GM06990 (cell line): ENCODE results near the gene SIL1.
"Not testable (repeated sequence)": the region's sequence is repeated elsewhere in the genome, so short reads cannot be mapped to it uniquely, and the experiment has no call there.

Source experiments
- DNase-seq: peaks from one replicate; pipeline ENCODE4 v3.0.0-alpha.2; 2011; ENCODE audit not compliant: insufficient read length; ENCODE audit errors: extremely low read depth
- H3K27me3 ChIP-seq: replicated peaks from 2 replicates; pipeline ENCODE4 v1.6.0; 2011; ENCODE audit warnings: low read length; ENCODE audit not compliant: control insufficient read depth, insufficient read depth
- H3K36me3 ChIP-seq: 2 replicates; pipeline ENCODE4 v1.5.1; 2011; ENCODE audit warnings: low read length; ENCODE audit not compliant: control insufficient read depth, insufficient read depth
- H3K4me3 ChIP-seq: replicated peaks from 2 replicates; pipeline ENCODE4 v1.5.1; 2011; ENCODE audit warnings: low read depth, mild to moderate bottlenecking, control low read depth, low read length
- TF ChIP-seq, protein P1 (sequence below): IDR thresholded peaks from 2 replicates; pipeline ENCODE4 v1.5.1; 2011; ENCODE audit warnings: low read length, control low read depth, mild to moderate bottlenecking, inconsistent platforms; ENCODE audit not compliant: insufficient read depth, poor library complexity, severe bottlenecking

Gene SIL1

DNA sequence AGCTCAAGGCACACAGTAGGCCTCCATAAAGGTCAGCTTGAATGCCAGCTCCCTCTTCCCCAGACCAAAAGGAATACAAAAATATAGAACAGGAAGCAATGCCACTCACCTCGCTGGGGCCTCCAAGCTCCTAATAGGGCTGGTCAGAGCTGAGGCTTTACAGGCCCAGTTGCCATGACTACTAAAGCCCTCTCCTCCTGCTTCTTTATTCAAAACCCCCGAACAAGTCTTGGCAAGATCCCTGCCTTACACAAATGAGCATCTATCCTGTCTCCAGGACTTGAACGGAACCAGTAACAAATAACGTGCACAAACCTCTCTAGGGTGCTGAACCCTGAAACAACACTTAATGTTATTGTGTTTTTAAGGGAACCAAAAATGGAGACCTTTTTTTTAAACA lies 136.3 kb downstream of the SIL1 start:
- Histone ChIP-seq H3K27me3 (no peaks in the 10 kb centered on the region), H3K36me3 (peaks cover 2% of the 10 kb centered on the region; the same call in 1 of the 2 replicates), H3K4me3 (no peak overlapping the region)
- TF ChIP-seq, protein P1, sequence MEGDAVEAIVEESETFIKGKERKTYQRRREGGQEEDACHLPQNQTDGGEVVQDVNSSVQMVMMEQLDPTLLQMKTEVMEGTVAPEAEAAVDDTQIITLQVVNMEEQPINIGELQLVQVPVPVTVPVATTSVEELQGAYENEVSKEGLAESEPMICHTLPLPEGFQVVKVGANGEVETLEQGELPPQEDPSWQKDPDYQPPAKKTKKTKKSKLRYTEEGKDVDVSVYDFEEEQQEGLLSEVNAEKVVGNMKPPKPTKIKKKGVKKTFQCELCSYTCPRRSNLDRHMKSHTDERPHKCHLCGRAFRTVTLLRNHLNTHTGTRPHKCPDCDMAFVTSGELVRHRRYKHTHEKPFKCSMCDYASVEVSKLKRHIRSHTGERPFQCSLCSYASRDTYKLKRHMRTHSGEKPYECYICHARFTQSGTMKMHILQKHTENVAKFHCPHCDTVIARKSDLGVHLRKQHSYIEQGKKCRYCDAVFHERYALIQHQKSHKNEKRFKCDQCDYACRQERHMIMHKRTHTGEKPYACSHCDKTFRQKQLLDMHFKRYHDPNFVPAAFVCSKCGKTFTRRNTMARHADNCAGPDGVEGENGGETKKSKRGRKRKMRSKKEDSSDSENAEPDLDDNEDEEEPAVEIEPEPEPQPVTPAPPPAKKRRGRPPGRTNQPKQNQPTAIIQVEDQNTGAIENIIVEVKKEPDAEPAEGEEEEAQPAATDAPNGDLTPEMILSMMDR = no peak
- no peak for DNase-seq

DNA sequence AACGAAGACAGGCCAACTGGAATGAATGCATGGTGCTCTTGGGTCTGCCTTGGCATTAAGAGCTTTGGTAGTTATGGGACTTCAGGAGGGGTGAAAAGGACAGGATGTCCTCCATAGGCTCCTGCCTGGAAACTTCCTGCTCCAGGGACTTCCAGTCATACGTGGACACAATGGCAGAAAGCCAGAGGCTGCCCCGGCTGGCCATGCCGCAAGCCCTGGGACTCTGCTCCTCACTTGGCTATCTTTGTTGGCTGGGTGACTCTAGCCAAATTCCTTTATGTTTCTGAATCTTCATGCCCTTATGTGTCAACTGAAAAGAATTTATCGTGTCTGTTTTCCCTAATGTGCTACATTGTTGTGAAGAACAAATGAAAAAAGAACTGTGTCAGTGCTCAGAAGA lies 136.9 kb downstream of the SIL1 start:
- H3K4me3 ChIP-seq = no peak overlapping the region
- no peak for DNase-seq
- peaks cover 2% of the 10 kb centered on the region; the same call in 1 of the 2 replicates for H3K36me3 ChIP-seq
- no peaks in the 10 kb centered on the region for H3K27me3 ChIP-seq
- TF ChIP-seq, protein P1 = no peak

DNA sequence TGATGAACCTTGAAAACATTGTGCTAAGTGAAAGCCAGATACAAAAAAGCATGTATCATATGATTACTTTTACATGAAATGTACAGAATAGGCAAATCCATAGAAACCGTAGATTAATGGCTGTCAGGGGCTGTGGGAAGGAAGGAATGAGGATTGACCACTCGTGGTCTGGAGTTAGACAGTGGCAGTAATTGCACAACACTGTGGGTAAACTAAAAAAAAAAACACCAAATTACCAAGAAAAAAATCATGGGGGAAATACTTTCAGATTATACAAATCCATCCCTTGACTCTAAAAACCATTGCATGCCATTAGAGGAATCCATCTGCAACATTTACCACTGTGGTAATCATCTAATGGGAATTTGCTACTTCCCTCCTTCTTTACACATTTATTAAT lies 140.0 kb downstream of the SIL1 start:
- DNase-seq = no peak
- TF ChIP-seq, protein P1 = no peak
- no peaks in the 10 kb centered on the region for H3K27me3 ChIP-seq
- H3K4me3 ChIP-seq = no peak overlapping the region
- peaks cover 2% of the 10 kb centered on the region; the same call in 1 of the 2 replicates for H3K36me3 ChIP-seq

DNA sequence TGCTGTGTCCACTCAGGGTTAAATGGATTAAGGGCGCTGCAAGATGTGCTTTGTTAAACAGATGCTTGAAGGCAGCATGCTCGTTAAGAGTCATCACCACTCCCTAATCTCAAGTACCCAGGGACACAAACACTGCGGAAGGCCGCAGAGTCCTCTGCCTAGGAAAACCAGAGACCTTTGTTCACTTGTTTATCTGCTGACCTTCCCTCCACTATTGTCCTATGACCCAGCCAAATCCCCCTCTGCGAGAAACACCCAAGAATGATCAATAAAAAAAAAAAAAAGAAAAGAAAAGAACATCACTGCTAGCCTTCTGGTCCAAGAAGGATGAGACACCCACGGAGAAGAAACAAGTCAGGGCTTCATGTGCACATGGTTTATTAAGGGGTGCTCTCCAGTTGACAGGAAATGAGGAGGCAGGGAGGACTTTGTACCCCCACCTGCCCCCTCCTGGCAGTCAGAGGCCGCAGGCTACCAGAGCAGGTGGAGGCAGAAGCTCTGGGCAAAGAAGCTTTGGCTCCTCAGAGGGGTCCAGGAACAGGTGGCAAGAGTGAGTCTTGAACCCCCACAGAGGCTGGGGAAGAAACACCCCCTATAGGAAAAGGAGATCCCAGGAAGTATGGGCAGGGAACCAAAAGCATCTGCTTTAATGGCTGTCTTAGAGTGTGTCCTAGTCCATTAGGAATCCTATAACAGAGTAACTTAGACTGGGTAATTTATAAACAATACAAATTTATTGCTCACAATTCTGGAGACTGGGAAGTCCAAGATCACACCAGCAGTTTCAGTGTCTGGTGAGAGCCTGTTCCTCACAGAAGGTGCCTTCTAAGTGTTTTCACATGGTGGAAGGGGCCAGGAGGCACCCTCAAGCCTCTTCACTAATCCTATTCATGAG lies 140.9 kb downstream of the SIL1 start:
- not testable (repeated sequence) for H3K4me3 ChIP-seq, H3K27me3 ChIP-seq, DNase-seq, H3K36me3 ChIP-seq

DNA sequence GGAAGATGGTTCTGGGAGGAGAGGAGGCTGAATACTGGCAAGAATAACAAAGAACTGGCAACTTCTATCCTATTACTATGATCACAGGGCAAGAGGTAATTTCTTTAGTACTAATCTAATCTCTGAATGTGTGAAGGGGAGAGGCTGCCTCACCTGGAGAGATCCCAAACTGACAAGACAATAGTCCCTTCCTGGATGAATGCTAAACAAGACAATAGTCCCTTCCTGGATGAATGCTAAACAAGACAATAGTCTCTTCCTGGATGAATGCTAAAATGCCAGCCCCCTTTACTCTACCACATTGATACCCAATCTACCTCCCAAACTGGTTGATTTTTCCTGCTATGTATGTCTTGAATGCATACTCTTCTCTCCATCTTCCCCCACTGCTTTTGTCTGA lies 145.2 kb downstream of the SIL1 start:
- H3K27me3 ChIP-seq = no peaks in the 10 kb centered on the region
- no peaks in the 10 kb centered on the region for H3K36me3 ChIP-seq
- H3K4me3 ChIP-seq = no peak overlapping the region
- no peak for DNase-seq
- TF ChIP-seq, protein P1 = no peak

DNA sequence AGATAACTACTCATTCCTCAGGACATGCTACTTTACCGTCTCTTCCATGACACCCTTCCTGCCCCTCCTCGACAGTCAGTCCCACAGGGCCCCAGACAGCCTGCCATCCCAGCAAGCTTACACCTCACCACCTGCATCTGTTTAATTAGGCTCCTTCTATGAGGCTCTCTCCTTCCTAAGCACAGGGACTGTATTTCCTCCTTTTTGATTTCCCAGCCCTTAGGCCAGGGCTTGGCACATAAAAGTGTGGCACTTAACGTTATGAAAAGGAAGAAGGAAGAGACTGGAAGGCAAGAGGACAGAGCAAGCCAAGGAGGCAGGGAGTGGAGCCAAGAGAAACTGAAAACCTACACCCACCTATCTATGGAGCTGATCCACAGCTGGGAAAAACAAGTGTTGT lies 146.8 kb downstream of the SIL1 start:
- TF ChIP-seq, protein P1 = no peak
- H3K36me3 ChIP-seq = peaks cover 2% of the 10 kb centered on the region
- no peaks in the 10 kb centered on the region for H3K27me3 ChIP-seq
- DNase-seq = no peak
- no peak overlapping the region for H3K4me3 ChIP-seq
